Sigmoid colon (tissue), 4 donors: Measurements from ENCODE around the gene CA12.

Experiments used
- POLR2AphosphoS5 ChIP-seq, 4 donors: sonication (generic); formaldehyde crosslinking; IDR thresholded peaks; one replicate each; pipeline ENCODE4 v1.6.1; 2017; ENCODE audit warnings: antibody characterized with exemption in 4 of 4
- TF ChIP-seq, protein P1 (sequence below), 4 experiments: fragments of 450-650 bp in 3 of 4; fragments of 200-600 bp in 1 of 4; IDR thresholded peaks; one replicate each; pipeline ENCODE4 v1.5.1; 2016 to 2019; ENCODE audit warnings: antibody characterized with exemption in 4 of 4, mild to moderate bottlenecking in 3 of 4, moderate library complexity in 2 of 4

DNA sequence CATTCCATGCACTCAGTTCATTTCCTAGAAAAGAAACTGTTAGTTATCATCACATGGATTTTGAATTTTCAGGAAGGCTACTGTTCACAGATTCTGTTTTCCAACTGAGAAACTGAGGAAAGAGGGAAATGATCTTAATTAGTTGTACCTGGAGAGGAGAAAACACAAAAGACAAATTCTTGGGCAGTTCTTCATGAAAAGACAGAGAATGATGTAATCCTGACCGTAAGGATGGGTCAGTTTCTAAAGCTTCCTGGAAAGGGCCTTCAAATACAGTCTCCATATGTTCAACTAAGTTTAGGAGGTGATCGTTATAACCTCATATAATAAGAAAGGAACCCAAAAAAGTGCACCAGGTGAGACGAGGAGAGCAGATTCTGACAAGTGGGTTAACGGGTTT is 44.6 kb downstream of the CA12 start:
- TF ChIP-seq, protein P1, sequence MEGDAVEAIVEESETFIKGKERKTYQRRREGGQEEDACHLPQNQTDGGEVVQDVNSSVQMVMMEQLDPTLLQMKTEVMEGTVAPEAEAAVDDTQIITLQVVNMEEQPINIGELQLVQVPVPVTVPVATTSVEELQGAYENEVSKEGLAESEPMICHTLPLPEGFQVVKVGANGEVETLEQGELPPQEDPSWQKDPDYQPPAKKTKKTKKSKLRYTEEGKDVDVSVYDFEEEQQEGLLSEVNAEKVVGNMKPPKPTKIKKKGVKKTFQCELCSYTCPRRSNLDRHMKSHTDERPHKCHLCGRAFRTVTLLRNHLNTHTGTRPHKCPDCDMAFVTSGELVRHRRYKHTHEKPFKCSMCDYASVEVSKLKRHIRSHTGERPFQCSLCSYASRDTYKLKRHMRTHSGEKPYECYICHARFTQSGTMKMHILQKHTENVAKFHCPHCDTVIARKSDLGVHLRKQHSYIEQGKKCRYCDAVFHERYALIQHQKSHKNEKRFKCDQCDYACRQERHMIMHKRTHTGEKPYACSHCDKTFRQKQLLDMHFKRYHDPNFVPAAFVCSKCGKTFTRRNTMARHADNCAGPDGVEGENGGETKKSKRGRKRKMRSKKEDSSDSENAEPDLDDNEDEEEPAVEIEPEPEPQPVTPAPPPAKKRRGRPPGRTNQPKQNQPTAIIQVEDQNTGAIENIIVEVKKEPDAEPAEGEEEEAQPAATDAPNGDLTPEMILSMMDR (IDR thresholded peaks at IDR 0.05): no peak
- TF ChIP-seq POLR2AphosphoS5 (IDR thresholded peaks at IDR 0.05): no peak
